H9 (cell line): Measurements from ENCODE around the gene ANKRD11. TPM values are rescaled to one million over a fixed set of nuclear protein-coding genes. Genes with fewer than 3 reads are reported as not detected.

Source experiments
- DNase-seq: peaks from one replicate; pipeline ENCODE4 v3.0.0-alpha.2; 2017
- H2AFZ ChIP-seq: one replicate; pipeline ENCODE4 v1.6.1; 2013; ENCODE audit warnings: mild to moderate bottlenecking, low read length, control low read depth, moderate library complexity
- H2AK5ac ChIP-seq: 2 replicates; pipeline ENCODE4 v1.6.1; 2013; ENCODE audit warnings: low read length, control low read depth, mixed read lengths; ENCODE audit not compliant: insufficient read length
- H2BK120ac ChIP-seq: one replicate; pipeline ENCODE4 v1.6.1; 2013; ENCODE audit warnings: low read depth, mild to moderate bottlenecking, low read length, control low read depth, inconsistent platforms; ENCODE audit not compliant: poor library complexity, severe bottlenecking
- H2BK12ac ChIP-seq: 2 replicates; pipeline ENCODE4 v1.6.1; 2013; ENCODE audit warnings: low read length, control low read depth, mixed read lengths, low read depth; ENCODE audit not compliant: insufficient read length
- H2BK15ac ChIP-seq: 2 replicates; pipeline ENCODE4 v1.6.1; 2013; ENCODE audit warnings: low read depth, low read length, control low read depth
- H2BK20ac ChIP-seq: one replicate; pipeline ENCODE4 v1.6.1; 2013; ENCODE audit warnings: low read depth, mild to moderate bottlenecking, low read length, control low read depth, inconsistent platforms; ENCODE audit not compliant: poor library complexity, severe bottlenecking
- H2BK5ac ChIP-seq: 2 replicates; pipeline ENCODE4 v1.6.1; 2013; ENCODE audit warnings: low read length, control low read depth, mixed read lengths; ENCODE audit not compliant: insufficient read length
- H3K14ac ChIP-seq: 2 replicates; pipeline ENCODE4 v1.6.1; 2013; ENCODE audit warnings: low read length, control low read depth; ENCODE audit not compliant: insufficient read depth
- H3K18ac ChIP-seq: 2 replicates; pipeline ENCODE4 v1.6.1; 2013; ENCODE audit warnings: low read depth, mild to moderate bottlenecking, mixed read lengths, low read length, control low read depth; ENCODE audit not compliant: insufficient read length
- H3K23ac ChIP-seq: 2 replicates; pipeline ENCODE4 v1.6.1; 2013; ENCODE audit warnings: low read length, control low read depth, mixed read lengths, low read depth; ENCODE audit not compliant: insufficient read length
- H3K23me2 ChIP-seq: 2 replicates; pipeline ENCODE4 v1.6.1; 2013; ENCODE audit warnings: low read depth, mild to moderate bottlenecking, mixed read lengths, low read length, control low read depth; ENCODE audit not compliant: insufficient read length, poor library complexity, severe bottlenecking
- H3K27ac ChIP-seq: 2 replicates; pipeline ENCODE4 v1.5.1; 2013; ENCODE audit warnings: low read length, control low read depth, mixed read lengths, low read depth; ENCODE audit not compliant: insufficient read length
- H3K27me3 ChIP-seq: 2 replicates; pipeline ENCODE4 v1.6.1; 2013; ENCODE audit warnings: low read length, control low read depth, inconsistent platforms; ENCODE audit not compliant: insufficient read depth
- H3K4ac ChIP-seq: 2 replicates; pipeline ENCODE4 v1.6.1; 2013; ENCODE audit warnings: low read depth, mild to moderate bottlenecking, control low read depth, inconsistent platforms, low read length, moderate library complexity
- H3K4me1 ChIP-seq: 2 replicates; pipeline ENCODE4 v1.6.1; 2013; ENCODE audit warnings: low read length, control low read depth, inconsistent platforms; ENCODE audit not compliant: insufficient read depth
- H3K4me2 ChIP-seq: 2 replicates; pipeline ENCODE4 v1.6.1; 2013; ENCODE audit warnings: low read length, control low read depth, mixed read lengths; ENCODE audit not compliant: insufficient read length, insufficient read depth
- H3K56ac ChIP-seq: 2 replicates; pipeline ENCODE4 v1.6.1; 2013; ENCODE audit warnings: low read depth, mild to moderate bottlenecking, mixed read lengths, low read length, control low read depth; ENCODE audit not compliant: insufficient read length
- H3K79me1 ChIP-seq: 2 replicates; pipeline ENCODE4 v1.6.1; 2013; ENCODE audit warnings: low read depth, mild to moderate bottlenecking, moderate library complexity, low read length, control low read depth, inconsistent platforms; ENCODE audit not compliant: insufficient read depth, poor library complexity, severe bottlenecking
- H3K79me2 ChIP-seq: 2 replicates; pipeline ENCODE4 v1.6.1; 2013; ENCODE audit warnings: low read length, control low read depth, inconsistent platforms; ENCODE audit not compliant: insufficient read depth
- H3K9ac ChIP-seq: 2 replicates; pipeline ENCODE4 v1.6.1; 2013; ENCODE audit warnings: low read length, control low read depth, mixed read lengths; ENCODE audit not compliant: insufficient read length; ENCODE audit errors: extremely low read depth
- H3K9me3 ChIP-seq: one replicate; pipeline ENCODE4 v1.6.1; 2013; ENCODE audit warnings: low read depth, low read length, inconsistent platforms; ENCODE audit not compliant: control insufficient read depth
- H3T11ph ChIP-seq: one replicate; pipeline ENCODE4 v1.6.1; 2013; ENCODE audit warnings: mild to moderate bottlenecking, low read length, control low read depth, inconsistent platforms
- H4K20me1 ChIP-seq: one replicate; pipeline ENCODE4 v1.6.1; 2013; ENCODE audit not compliant: control insufficient read depth, insufficient read length, insufficient read depth
- H4K5ac ChIP-seq: 2 replicates; pipeline ENCODE4 v1.6.1; 2013; ENCODE audit warnings: low read depth, mild to moderate bottlenecking, mixed read lengths, low read length, control low read depth; ENCODE audit not compliant: insufficient read length
- H4K8ac ChIP-seq: replicated peaks from 2 replicates; pipeline ENCODE4 v1.6.1; 2013; ENCODE audit warnings: low read length, control low read depth, mixed read lengths, low read depth; ENCODE audit not compliant: insufficient read length
- H4K91ac ChIP-seq: 2 replicates; pipeline ENCODE4 v1.6.1; 2013; ENCODE audit warnings: low read depth, mild to moderate bottlenecking, moderate library complexity, mixed read lengths, low read length, control low read depth; ENCODE audit not compliant: insufficient read length
- H3K27ac Mint-ChIP-seq, 3 experiments: 2 replicates in 2 of 3; 3 replicates in 1 of 3; pipeline ENCODE4 v1.8.0; 2020 to 2021; ENCODE audit warnings: mixed read lengths in 3 of 3, mild to moderate bottlenecking in 1 of 3, moderate library complexity in 1 of 3
- H3K27me3 Mint-ChIP-seq: 2 replicates; pipeline ENCODE4 v1.8.0; 2021; ENCODE audit warnings: low read depth, mild to moderate bottlenecking, moderate library complexity, mixed read lengths
- H3K36me3 Mint-ChIP-seq, 3 experiments: 2 replicates in 2 of 3; 3 replicates in 1 of 3; pipeline ENCODE4 v1.8.0; 2020 to 2021; ENCODE audit warnings: low read depth in 3 of 3, mixed read lengths in 3 of 3; ENCODE audit not compliant: insufficient read depth in 1 of 3
- H3K4me1 Mint-ChIP-seq, 2 experiments: 2 replicates each; pipeline ENCODE4 v1.8.0; 2020; ENCODE audit warnings: mixed read lengths in 2 of 2
- H3K4me3 Mint-ChIP-seq, 2 experiments: 2 replicates in 1 of 2; 3 replicates in 1 of 2; pipeline ENCODE4 v1.8.0; 2020 to 2021; ENCODE audit warnings: mild to moderate bottlenecking in 2 of 2, mixed read lengths in 2 of 2, moderate library complexity in 1 of 2
- H3K9me3 Mint-ChIP-seq, 2 experiments: 2 replicates in 1 of 2; 3 replicates in 1 of 2; pipeline ENCODE4 v1.8.0; 2020; ENCODE audit warnings: mild to moderate bottlenecking in 2 of 2, mixed read lengths in 2 of 2, moderate library complexity in 1 of 2
- WGBS: extraction: QIAGEN DNeasy Blood & Tissue Kit; methylation state at CpG from one replicate; pipeline ENCODE4 v1.1.7; 2013; ENCODE audit warnings: missing lambda C conversion rate, low lambda C conversion rate, mixed read lengths; ENCODE audit not compliant: insufficient read length; ENCODE audit errors: extremely low coverage; 5-methylcytosine and 5-hydroxymethylcytosine counted together
- total RNA-seq: library from RNA; stranded (reverse); gene quantifications from 2 replicates; pipeline ENCODE4 v1.2.1, GENCODE V29; 2021
- TF ChIP-seq, protein P1 (sequence below): fragments of 200-600 bp; sonication (generic); conservative IDR thresholded peaks from 3 replicates; pipeline ENCODE4 v1.8.0; 2021; ENCODE audit warnings: antibody characterized with exemption, mild to moderate bottlenecking

ANKRD11 gene
- total RNA-seq, 1 experiment from 2014 or later, result 181 TPM

DNA sequence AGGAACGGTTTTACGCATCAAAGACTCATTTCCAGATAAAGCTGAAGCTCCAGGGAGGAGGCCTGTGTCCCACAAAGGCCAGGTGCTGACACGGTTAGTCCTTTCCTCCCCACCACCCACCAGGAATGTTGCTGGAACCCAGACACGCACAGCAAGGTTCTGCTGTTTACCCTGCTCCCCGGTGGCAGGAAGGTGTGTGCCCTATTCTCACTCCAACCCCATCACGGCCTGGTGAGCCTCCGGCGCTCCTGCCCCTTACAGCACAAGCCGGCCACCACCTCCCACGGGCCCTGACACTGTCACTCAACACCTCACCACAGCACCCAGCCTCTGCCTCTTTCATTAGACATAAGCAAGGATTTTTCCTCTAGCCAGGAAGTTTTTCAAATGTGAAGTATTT is 47.8 kb downstream of the ANKRD11 start:
- H3K23me2 ChIP-seq, result no peaks in the 10 kb centered on the region
- no peak overlapping the region for H2BK12ac ChIP-seq
- Mint-ChIP-seq H3K27ac (peak overlapping the region; percentile 59 to 84 (median 62); a peak in 6 of 7 replicates), H3K27me3 (no peaks in the 10 kb centered on the region; the same call in 1 of the 2 replicates), H3K4me3 (no peak overlapping the region), H3K36me3 (peaks cover 2 to 14% (median 8%) of the 10 kb centered on the region in 3 experiments; a peak in 5 of 7 replicates), H3K4me1 (peaks cover 70 to 73% of the 10 kb centered on the region in 2 experiments), H3K9me3 (no peaks in the 10 kb centered on the region)
- H3K4me1 ChIP-seq, result peaks cover 11% of the 10 kb centered on the region; the same call in 1 of the 2 replicates
- DNase-seq, result no peak
- H2BK120ac ChIP-seq, result no peak overlapping the region
- H2BK15ac ChIP-seq, result no peak overlapping the region
- no peak overlapping the region for H3K27ac ChIP-seq
- no peak overlapping the region for H3K14ac ChIP-seq
- H2AFZ ChIP-seq, result no peak overlapping the region
- no peak overlapping the region for H3K9ac ChIP-seq
- H4K91ac ChIP-seq, result no peak overlapping the region
- H3K56ac ChIP-seq, result no peak overlapping the region
- H3K18ac ChIP-seq, result no peak overlapping the region
- H2BK5ac ChIP-seq, result no peak overlapping the region
- WGBS, result no CpG with 5 or more reads among the region's 10 CpGs
- no peaks in the 10 kb centered on the region for H3K9me3 ChIP-seq
- TF ChIP-seq, protein P1, sequence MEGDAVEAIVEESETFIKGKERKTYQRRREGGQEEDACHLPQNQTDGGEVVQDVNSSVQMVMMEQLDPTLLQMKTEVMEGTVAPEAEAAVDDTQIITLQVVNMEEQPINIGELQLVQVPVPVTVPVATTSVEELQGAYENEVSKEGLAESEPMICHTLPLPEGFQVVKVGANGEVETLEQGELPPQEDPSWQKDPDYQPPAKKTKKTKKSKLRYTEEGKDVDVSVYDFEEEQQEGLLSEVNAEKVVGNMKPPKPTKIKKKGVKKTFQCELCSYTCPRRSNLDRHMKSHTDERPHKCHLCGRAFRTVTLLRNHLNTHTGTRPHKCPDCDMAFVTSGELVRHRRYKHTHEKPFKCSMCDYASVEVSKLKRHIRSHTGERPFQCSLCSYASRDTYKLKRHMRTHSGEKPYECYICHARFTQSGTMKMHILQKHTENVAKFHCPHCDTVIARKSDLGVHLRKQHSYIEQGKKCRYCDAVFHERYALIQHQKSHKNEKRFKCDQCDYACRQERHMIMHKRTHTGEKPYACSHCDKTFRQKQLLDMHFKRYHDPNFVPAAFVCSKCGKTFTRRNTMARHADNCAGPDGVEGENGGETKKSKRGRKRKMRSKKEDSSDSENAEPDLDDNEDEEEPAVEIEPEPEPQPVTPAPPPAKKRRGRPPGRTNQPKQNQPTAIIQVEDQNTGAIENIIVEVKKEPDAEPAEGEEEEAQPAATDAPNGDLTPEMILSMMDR, result no peak
- no peaks in the 10 kb centered on the region for H3K27me3 ChIP-seq
- H4K20me1 ChIP-seq, result peaks cover 6% of the 10 kb centered on the region
- peaks cover 12% of the 10 kb centered on the region for H3K79me1 ChIP-seq
- peaks cover 86% of the 10 kb centered on the region for H3K79me2 ChIP-seq
- H2AK5ac ChIP-seq, result no peak overlapping the region
- H4K5ac ChIP-seq, result no peak overlapping the region
- no peak overlapping the region for H4K8ac ChIP-seq
- no peak overlapping the region for H2BK20ac ChIP-seq
- H3T11ph ChIP-seq, result no peak overlapping the region
- H3K23ac ChIP-seq, result no peak overlapping the region
- H3K4me2 ChIP-seq, result no peak overlapping the region
- H3K4ac ChIP-seq, result no peak overlapping the region
